ENCODE data around the gene NBPF3. TPM values are rescaled to one million over a fixed set of nuclear protein-coding genes. Genes with fewer than 3 reads are reported as not detected.

NBPF3 gene
- polyA plus RNA-seq (2012; ENCODE audit: insufficient read length, low read depth), result 2.7 TPM

GRCh38 chr1:21439721-21440629 is at the start of gene NBPF3:
Gene NBPF3 (plus strand): TSS chr1:21440137. CDS start chr1:21445087, 4,950 bp downstream.
- TF ChIP-seq TAF1 (IDR thresholded peaks at IDR 0.05; ENCODE audit: borderline replicate concordance, insufficient read depth, low read length) (no peak), POLR2AphosphoS5 (IDR thresholded peaks at IDR 0.05; ENCODE audit: low read depth, low read length) (peak; percentile 47; the same call in 1 of the 2 replicates), FOXP2 (optimal IDR thresholded peaks at IDR 0.05; ENCODE audit: borderline replicate concordance, extremely low read depth, extremely low read length, insufficient read depth) (no peak), SIN3A (IDR thresholded peaks at IDR 0.05; ENCODE audit: borderline replicate concordance, insufficient read depth, low read length) (0 out of 2 replicates have a peak, but pooled peaks have one; percentile 55), REST (IDR thresholded peaks at IDR 0.05; ENCODE audit: insufficient read depth in 1 of 2, low read depth in 2 of 2, low read length in 2 of 2) (no peak)

- TF ChIP-seq FOXP2 (optimal IDR thresholded peaks at IDR 0.05; ENCODE audit: borderline replicate concordance, extremely low read depth, extremely low read length, insufficient read depth) (no peak), TAF1 (IDR thresholded peaks at IDR 0.05; ENCODE audit: borderline replicate concordance, insufficient read depth, low read length) (no peak), POLR2AphosphoS5 (IDR thresholded peaks at IDR 0.05; ENCODE audit: low read depth, low read length) (no peak), SIN3A (IDR thresholded peaks at IDR 0.05; ENCODE audit: borderline replicate concordance, insufficient read depth, low read length) (no peak), REST (IDR thresholded peaks at IDR 0.05; ENCODE audit: insufficient read depth in 1 of 2, low read depth in 2 of 2, low read length in 2 of 2) (no peak)
Measured at GRCh38 chr1:21391497-21391896, 48.4 kb upstream of the NBPF3 start.

GRCh38 chr1:21392587-21393263 is 47.2 kb upstream of the NBPF3 start:
- TF ChIP-seq REST (IDR thresholded peaks at IDR 0.05; ENCODE audit: insufficient read depth in 1 of 2, low read depth in 2 of 2, low read length in 2 of 2), result no peak
- TF ChIP-seq POLR2AphosphoS5 (IDR thresholded peaks at IDR 0.05; ENCODE audit: low read depth, low read length), result no peak
- TF ChIP-seq SIN3A (IDR thresholded peaks at IDR 0.05; ENCODE audit: borderline replicate concordance, insufficient read depth, low read length), result no peak
- TF ChIP-seq FOXP2 (optimal IDR thresholded peaks at IDR 0.05; ENCODE audit: borderline replicate concordance, extremely low read depth, extremely low read length, insufficient read depth), result no peak
- no peak for TF ChIP-seq TAF1 (IDR thresholded peaks at IDR 0.05; ENCODE audit: borderline replicate concordance, insufficient read depth, low read length)

- TF ChIP-seq POLR2AphosphoS5 (IDR thresholded peaks at IDR 0.05; ENCODE audit: low read depth, low read length), result no peak
- TF ChIP-seq REST (IDR thresholded peaks at IDR 0.05; ENCODE audit: insufficient read depth in 1 of 2, low read depth in 2 of 2, low read length in 2 of 2), result no peak
- no peak for TF ChIP-seq FOXP2 (optimal IDR thresholded peaks at IDR 0.05; ENCODE audit: borderline replicate concordance, extremely low read depth, extremely low read length, insufficient read depth)
Measured at GRCh38 chr1:21396516-21396915, 43.4 kb upstream of the NBPF3 start.

All from PFSK-1 (cell line).